Small intestine (tissue), 7 donors: Measurements from ENCODE around the gene ZNF311. TPM values are rescaled to one million over a fixed set of nuclear protein-coding genes. Genes with fewer than 3 reads are reported as not detected.

Experiments used
- DNase-seq, 2 donors: peaks; one replicate each; pipeline versions ENCODE4 v3.0.0 to v3.0.0-alpha.2; 2013
- FAIRE-seq: peaks from 2 replicates; lab custom pipeline; 2012; peaks lifted over from hg19 to GRCh38; lab: Jason Lieb, UNC
- H3K27ac ChIP-seq, 3 donors: one replicate each; pipeline ENCODE4 v1.5.1; 2013; ENCODE audit warnings: low read length in 2 of 3, mild to moderate bottlenecking in 2 of 3, control low read depth in 1 of 3, inconsistent platforms in 1 of 3, low read depth in 1 of 3, moderate library complexity in 1 of 3
- H3K27me3 ChIP-seq, 3 donors: one replicate each; pipeline ENCODE4 v1.6.1; 2013; ENCODE audit warnings: low read length in 3 of 3, inconsistent platforms in 1 of 3; ENCODE audit not compliant: control insufficient read depth in 3 of 3, insufficient read depth in 3 of 3
- H3K36me3 ChIP-seq, 3 donors: one replicate each; pipeline ENCODE4 v1.6.1; 2013; ENCODE audit warnings: low read length in 3 of 3, inconsistent platforms in 1 of 3, low read depth in 1 of 3, mild to moderate bottlenecking in 1 of 3, moderate library complexity in 1 of 3; ENCODE audit not compliant: control insufficient read depth in 3 of 3, insufficient read depth in 2 of 3
- H3K4me1 ChIP-seq, 3 donors: one replicate each; pipeline ENCODE4 v1.6.1; 2013; ENCODE audit warnings: low read length in 2 of 3, inconsistent platforms in 1 of 3, low read depth in 1 of 3, mild to moderate bottlenecking in 1 of 3, moderate library complexity in 1 of 3; ENCODE audit not compliant: control insufficient read depth in 3 of 3, insufficient read depth in 2 of 3
- H3K4me3 ChIP-seq, 3 donors: one replicate each; pipeline ENCODE4 v1.5.1; 2013; ENCODE audit warnings: low read length in 3 of 3, control low read depth in 1 of 3, inconsistent platforms in 1 of 3, low read depth in 1 of 3, mild to moderate bottlenecking in 1 of 3, moderate library complexity in 1 of 3
- H3K9me3 ChIP-seq, 2 donors: one replicate each; pipeline ENCODE4 v1.6.1; 2013; ENCODE audit warnings: low read depth in 1 of 2, low read length in 1 of 2; ENCODE audit not compliant: control insufficient read depth in 2 of 2, insufficient read depth in 1 of 2
- WGBS, 3 donors: extraction: QIAGEN DNeasy Blood & Tissue Kit; methylation state at CpG; one replicate each; pipeline ENCODE4 v1.1.7; 2013; 5-methylcytosine and 5-hydroxymethylcytosine counted together
- polyA plus RNA-seq, 4 donors: library from polyadenylated mRNA; stranded (reverse) in 3 of 4; unstranded in 1 of 4; fragments of 200-250 nt in 3 of 4; fragments of 120-200 nt in 1 of 4; gene quantifications; one replicate each; pipeline versions ENCODE4 v1.2.1 to v1.2.3, GENCODE V29; 2013
- donor health status: healthy with polysubstance abuse.
- donor health status: control.
- donor health status: control.
- donor health status: Bipolar disorder and iron deficiency.
- donor health status: healthy.

Gene ZNF311
- polyA plus RNA-seq, 4 donors = 0.27 to 4.1 (median 0.86) TPM

DNA sequence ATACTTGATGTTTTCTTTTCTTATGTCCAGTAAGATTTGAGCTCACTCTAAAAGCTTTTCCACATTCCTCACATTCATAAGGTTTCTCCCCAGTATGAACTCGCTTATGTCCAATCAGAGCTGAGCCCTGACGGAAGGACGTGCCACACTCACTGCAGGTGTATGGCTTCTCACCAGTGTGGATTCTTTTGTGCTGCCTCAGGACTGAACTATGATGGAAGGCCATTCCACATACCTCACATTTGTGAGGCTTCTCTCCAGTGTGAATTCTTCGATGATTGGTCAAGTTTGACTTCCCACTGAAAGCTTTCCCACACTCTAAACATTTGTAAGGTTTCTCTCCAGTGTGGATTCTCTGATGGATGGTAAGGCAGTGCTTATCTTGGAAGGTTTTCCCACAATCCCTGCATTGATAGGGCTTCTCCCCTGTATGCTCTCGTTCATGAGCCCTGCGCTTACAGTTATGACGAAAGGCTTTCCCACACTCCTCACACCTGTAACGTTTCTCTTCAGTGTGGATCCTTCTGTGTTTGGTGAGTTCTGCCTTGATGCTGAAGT is 9.9 kb downstream of the ZNF311 start:
- DNase-seq (no peak), FAIRE-seq (no peak)
- Histone ChIP-seq H3K4me3 (no peak overlapping the region), H3K27ac (no peak overlapping the region), H3K9me3 (peaks cover 0 to 12% of the 10 kb centered on the region in 2 donors), H3K27me3 (no peaks in the 10 kb centered on the region), H3K4me1 (no peaks in the 10 kb centered on the region), H3K36me3 (no peaks in the 10 kb centered on the region)
- 90 to 96% (median 91%) methylated on average over 8 of the region's 8 CpGs for WGBS, 3 donors

DNA sequence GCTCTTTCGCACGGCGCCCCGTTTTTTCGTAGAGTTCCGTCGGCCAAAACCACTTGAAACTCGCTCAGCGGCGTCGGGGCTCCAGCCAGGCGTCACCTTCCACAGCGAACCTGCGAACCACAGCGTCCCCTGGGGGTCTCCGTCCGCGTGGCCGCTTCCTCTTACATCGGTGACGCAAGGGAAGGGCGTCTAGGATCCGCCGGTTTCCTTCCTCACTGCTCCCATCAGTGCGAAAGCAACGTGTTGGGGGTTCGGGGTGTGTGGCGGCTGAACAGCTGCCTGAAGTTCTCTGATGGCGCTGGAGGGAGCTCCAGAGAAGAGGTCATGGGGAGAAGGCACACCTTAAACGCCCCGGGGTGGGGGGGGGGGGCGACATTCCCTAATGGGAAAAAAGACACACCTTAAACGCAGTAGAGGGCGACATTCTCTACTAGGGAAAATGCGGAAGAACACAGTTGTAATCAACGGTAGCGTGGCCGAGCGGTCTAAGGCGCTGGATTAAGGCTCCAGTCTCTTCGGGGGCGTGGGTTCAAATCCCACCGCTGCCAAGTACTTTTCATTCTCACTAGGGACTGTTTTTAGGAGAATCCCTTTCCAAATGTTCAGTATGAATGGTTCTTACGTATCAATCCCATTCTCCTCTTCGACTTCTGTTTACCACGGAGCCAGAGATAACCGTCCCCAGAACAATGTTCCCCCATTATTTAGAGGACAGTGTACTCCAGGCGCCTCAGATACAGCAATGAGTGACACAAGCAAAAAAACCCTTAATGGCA is 16.4 kb downstream of the ZNF311 start:
- DNase-seq (peak; percentile 63 to 88), FAIRE-seq (no peak)
- Histone ChIP-seq H3K27ac (peak overlapping the region in 2 of 3 donors; percentile 12 to 66), H3K27me3 (peaks cover 0 to 16% (median 0%) of the 10 kb centered on the region in 3 donors), H3K36me3 (no peaks in the 10 kb centered on the region), H3K4me3 (peak overlapping the region; percentile 12 to 38 (median 27)), H3K4me1 (no peaks in the 10 kb centered on the region), H3K9me3 (no peaks in the 10 kb centered on the region)
- 8 to 20% (median 18%) methylated on average over 46 to 48 of the region's 48 CpGs for WGBS, 3 donors

DNA sequence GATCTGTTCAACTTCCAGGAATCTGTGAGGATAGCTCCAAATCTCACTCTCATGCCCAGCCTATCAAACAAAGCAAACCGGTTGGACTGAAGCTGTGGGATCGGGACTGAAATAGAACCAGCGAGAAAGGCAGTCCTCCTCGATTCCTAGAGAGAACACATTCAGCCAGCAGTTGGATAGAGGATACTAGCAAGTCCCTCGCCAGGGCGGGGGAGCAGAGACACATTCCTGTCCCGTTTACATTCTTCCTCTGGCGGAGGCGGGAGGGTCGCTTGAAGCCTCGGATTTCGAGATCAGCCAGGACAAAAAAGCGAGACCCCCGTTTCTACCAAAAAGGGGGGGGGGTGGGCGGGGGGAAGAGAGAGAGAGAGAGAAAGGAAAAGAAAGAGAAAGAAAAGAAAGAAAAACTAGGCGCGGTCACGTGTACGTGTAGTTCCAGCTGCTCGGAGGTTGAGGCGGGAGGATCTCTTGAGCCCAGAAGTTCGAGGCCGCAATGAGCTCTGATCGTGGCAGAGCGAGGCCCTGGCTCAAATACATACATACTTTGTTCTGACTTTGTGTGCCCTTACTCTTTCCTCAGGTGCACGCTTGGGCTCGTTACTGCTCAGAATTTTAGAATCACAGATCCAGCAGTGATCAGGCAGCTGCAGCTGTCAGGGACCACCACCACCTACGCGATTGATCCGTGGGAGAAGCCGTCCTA is 19.5 kb downstream of the ZNF311 start:
- Histone ChIP-seq H3K27me3 (peaks cover 0 to 16% (median 0%) of the 10 kb centered on the region in 3 donors), H3K4me3 (peak overlapping the region; percentile 32 to 44 (median 38)), H3K36me3 (no peaks in the 10 kb centered on the region), H3K4me1 (no peaks in the 10 kb centered on the region), H3K9me3 (no peaks in the 10 kb centered on the region), H3K27ac (peak overlapping the region; percentile 79 to 88 (median 83))
- 10 to 12% (median 11%) methylated on average over 31 of the region's 31 CpGs for WGBS, 3 donors
- DNase-seq (peak; percentile 94 to 97), FAIRE-seq (no peak)

DNA sequence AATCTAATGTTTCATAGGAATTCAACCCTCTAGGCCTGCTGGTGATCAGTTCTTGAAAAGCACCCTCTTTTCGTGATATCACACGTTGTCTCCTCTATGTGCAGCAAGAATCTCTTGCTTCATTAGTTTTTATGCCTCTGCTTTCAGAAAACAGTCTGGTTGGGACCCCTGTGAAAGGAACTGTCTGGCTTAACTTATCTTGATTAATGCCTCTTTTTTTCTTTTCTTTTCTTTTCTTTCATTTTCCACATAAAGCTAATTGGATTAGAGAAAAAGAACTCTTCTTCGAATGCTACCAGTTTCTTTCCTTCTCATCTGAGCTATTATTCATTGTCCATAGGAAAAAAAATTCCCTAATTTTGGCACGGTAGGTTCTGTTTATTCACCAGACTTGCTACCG is 21.3 kb downstream of the ZNF311 start:
- no peaks in the 10 kb centered on the region for H3K9me3 ChIP-seq
- 77 to 81% (median 78%) methylated on average over 5 of the region's 5 CpGs for WGBS, 3 donors
- no peak overlapping the region for H3K27ac ChIP-seq

DNA sequence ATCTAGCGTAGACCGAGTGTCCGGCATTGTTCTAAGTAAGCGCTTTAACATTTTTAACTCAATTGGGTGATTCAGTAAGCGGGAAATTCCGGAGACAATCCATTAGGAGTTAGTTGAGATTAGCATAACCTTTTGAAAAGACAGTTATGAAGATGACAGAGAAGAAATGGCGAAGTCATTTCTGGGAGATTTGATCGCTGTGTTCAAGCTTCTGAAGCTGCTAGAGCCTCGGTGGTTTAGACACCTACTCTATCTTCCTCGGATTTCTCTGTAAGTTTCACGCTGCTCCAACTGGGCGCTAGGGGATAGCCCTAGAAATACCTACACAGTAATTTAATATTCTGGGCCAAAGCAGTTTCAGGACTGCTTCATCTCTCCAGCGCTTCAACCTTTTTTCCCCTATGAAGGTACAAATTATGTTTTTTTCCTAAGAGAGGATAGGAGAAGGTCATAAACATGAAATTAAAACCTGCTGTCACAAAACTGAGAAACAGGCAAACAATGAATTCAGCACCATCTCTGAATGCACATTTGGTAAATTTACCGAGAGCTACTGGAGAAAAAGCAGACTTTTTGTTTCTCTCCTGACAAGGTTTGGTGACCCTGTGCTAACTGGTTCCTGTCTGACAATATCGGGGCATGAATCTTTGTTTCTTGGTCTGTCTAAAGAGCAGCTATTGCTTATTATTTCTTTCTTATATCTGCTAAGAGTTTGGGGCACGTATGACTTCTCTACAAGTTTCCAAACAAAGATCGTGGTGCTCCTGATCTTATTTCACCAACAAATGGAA is 22.4 kb downstream of the ZNF311 start:
- DNase-seq (peak; percentile 30 to 50), FAIRE-seq (no peak)
- no peaks in the 10 kb centered on the region for H3K4me1 ChIP-seq
- H3K4me3 ChIP-seq = peak overlapping the region in 2 of 3 donors; percentile 31 to 91
- H3K9me3 ChIP-seq = no peaks in the 10 kb centered on the region
- H3K36me3 ChIP-seq = no peaks in the 10 kb centered on the region
- peaks cover 0 to under 1% (median 0%) of the 10 kb centered on the region in 3 donors for H3K27me3 ChIP-seq
- peak overlapping the region in 2 of 3 donors; percentile 60 for H3K27ac ChIP-seq
- WGBS, 3 donors = 13 to 19% (median 14%) methylated on average over 17 of the region's 17 CpGs

More for the DNA sequence above, 21.3 kb downstream of the ZNF311 start:
- DNase-seq (no peak), FAIRE-seq (no peak)
- Histone ChIP-seq H3K27me3 (peaks cover 0 to 8% (median 0%) of the 10 kb centered on the region in 3 donors), H3K4me3 (no peak overlapping the region), H3K36me3 (no peaks in the 10 kb centered on the region), H3K4me1 (no peaks in the 10 kb centered on the region)

DNA sequence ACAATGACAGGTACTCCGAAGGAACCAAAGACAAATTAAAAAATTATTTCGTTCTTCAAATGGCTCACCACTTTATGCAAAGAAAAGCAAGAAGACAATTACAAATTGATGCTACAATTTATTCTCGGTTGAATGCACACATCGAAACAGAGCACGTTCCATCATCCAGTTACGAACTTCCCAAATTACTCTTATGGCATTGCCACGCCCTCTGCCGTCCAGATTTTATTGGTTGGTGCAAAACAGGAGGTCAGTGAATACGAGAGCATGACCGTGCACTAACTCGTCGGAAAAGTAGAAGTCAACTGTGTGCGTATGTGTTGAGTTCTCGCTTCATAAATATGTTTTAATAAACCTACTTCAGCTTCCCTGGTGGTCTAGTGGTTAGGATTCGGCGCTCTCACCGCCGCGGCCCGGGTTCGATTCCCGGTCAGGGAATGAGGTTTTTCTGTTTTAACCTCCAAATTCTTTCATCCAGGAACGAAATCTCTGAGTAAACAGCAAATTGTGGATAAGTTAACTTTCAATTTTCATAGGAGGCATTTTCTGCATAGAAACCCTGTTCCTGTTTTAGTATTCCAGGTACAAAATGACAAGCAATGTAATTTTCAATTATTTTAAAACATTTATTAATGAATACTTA is 23.2 kb downstream of the ZNF311 start:
- peak overlapping the region in 2 of 3 donors; percentile 82 to 86 for H3K27ac ChIP-seq
- peak; percentile 85 to 90 for DNase-seq
- peaks cover 0 to 3% (median 0%) of the 10 kb centered on the region in 3 donors for H3K27me3 ChIP-seq
- no peaks in the 10 kb centered on the region for H3K9me3 ChIP-seq
- H3K4me1 ChIP-seq = no peaks in the 10 kb centered on the region
- FAIRE-seq = no peak
- no peaks in the 10 kb centered on the region for H3K36me3 ChIP-seq
- WGBS, 3 donors = 0% methylated on average over 23 of the region's 23 CpGs
- H3K4me3 ChIP-seq = peak overlapping the region; percentile 32 to 91 (median 53)

DNA sequence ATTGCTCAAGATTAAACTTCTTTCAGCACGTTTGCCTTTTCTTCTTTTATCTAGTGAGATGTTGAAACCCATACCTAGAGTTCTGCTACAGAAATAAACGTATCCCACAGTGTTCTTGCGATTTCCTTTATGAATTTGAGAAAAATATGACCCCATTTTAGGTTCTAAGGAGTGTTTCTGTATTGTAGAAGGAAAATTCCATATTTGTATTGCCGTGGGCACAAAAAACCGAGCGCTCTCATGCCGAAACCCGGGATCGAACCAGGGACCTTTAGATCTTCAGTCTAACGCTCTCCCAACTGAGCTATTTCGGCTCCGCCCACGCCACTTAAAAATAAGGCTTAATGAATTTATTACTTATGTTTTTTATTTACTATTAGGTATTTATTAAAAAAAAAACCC is 23.7 kb downstream of the ZNF311 start:
- Histone ChIP-seq H3K4me3 (peak overlapping the region; percentile 32 to 91 (median 53)), H3K9me3 (no peaks in the 10 kb centered on the region), H3K4me1 (no peaks in the 10 kb centered on the region), H3K27ac (peak overlapping the region; percentile 17 to 82 (median 72)), H3K27me3 (peaks cover 0 to 3% (median 0%) of the 10 kb centered on the region in 3 donors), H3K36me3 (no peaks in the 10 kb centered on the region)
- FAIRE-seq (no peak), DNase-seq (peak; percentile 73 to 74)
- 0 to 1% (median 0%) methylated on average over 13 of the region's 13 CpGs for WGBS, 3 donors
